ENCODE data around the gene RAPGEF4.

DNA sequence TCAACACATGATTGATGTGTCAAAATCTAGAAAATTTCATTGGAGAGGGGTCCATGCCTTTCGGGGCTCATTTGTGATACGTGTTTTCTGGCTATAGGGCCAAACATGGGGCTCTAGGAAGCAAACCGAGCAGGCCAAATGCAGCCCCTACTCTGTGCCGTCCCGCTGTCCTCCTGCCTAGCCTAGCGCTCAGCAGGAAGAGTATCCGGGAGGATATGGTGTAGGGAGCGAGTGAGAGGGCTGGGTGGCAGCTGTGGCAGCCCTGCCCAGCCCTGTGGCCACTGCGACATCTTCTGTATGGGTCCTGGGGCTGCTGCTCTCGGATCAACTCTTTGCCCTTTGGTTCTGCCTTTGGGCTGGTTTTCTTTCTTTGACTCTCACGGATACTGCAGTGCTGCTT is 219.9 kb downstream of the RAPGEF4 start:
- TF ChIP-seq, protein P1, sequence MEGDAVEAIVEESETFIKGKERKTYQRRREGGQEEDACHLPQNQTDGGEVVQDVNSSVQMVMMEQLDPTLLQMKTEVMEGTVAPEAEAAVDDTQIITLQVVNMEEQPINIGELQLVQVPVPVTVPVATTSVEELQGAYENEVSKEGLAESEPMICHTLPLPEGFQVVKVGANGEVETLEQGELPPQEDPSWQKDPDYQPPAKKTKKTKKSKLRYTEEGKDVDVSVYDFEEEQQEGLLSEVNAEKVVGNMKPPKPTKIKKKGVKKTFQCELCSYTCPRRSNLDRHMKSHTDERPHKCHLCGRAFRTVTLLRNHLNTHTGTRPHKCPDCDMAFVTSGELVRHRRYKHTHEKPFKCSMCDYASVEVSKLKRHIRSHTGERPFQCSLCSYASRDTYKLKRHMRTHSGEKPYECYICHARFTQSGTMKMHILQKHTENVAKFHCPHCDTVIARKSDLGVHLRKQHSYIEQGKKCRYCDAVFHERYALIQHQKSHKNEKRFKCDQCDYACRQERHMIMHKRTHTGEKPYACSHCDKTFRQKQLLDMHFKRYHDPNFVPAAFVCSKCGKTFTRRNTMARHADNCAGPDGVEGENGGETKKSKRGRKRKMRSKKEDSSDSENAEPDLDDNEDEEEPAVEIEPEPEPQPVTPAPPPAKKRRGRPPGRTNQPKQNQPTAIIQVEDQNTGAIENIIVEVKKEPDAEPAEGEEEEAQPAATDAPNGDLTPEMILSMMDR (IDR thresholded peaks at IDR 0.05; ENCODE audit: low read depth, low read length, poor library complexity, severe bottlenecking), result no peak
- no peak for TF ChIP-seq EZH2phosphoT487 (IDR thresholded peaks at IDR 0.05; ENCODE audit: borderline replicate concordance, low read length)
